ENCODE measurements around the gene TBC1D10B. TPM values are rescaled to one million over a fixed set of nuclear protein-coding genes. Genes with fewer than 3 reads are reported as not detected.

The TBC1D10B gene
- total RNA-seq, 1 donor, result 38.0 TPM

DNA sequence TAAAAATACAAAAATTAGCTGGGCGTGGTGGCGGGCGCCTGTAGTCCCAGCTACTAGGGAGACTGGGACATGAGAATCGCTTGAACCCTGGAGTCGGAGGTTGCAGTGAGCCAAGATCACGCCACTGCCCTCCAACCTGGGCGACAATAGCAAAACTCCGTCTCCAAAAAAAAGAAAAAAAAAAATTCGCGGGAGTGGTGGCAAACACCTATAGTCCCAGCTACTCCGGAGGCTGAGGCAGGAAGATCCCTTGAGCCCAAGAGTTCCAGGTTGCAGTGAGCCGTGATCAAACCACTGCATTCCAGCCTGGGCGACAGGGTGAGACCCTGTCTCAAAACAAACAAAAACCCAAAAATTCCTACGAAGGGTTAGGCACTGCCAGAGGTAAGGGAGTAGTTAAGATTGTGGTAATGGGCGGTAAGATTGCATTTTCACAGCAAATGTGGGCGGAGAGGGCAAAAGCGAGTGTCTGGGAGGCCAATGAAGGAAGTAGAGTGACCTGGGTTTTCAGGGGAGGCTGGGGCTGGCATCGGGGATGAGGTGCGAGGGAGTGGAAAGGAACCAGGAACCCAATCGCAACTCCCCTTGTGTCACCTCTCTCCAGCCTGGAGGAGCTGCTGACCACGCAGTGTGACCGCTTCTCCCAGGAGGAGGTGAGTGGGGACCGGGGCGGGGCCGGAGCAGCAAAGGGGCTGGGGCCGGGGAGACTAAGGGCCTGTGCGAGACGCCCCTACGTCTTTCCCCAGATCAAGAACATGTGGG is 6.9 kb upstream of the TBC1D10B start:
- peak overlapping the region; percentile 44 for H3K4me3 ChIP-seq (ENCODE audit: low read depth, low read length)
- no peak for DNase-seq (ENCODE audit: low read depth)
- TF ChIP-seq, protein P1, sequence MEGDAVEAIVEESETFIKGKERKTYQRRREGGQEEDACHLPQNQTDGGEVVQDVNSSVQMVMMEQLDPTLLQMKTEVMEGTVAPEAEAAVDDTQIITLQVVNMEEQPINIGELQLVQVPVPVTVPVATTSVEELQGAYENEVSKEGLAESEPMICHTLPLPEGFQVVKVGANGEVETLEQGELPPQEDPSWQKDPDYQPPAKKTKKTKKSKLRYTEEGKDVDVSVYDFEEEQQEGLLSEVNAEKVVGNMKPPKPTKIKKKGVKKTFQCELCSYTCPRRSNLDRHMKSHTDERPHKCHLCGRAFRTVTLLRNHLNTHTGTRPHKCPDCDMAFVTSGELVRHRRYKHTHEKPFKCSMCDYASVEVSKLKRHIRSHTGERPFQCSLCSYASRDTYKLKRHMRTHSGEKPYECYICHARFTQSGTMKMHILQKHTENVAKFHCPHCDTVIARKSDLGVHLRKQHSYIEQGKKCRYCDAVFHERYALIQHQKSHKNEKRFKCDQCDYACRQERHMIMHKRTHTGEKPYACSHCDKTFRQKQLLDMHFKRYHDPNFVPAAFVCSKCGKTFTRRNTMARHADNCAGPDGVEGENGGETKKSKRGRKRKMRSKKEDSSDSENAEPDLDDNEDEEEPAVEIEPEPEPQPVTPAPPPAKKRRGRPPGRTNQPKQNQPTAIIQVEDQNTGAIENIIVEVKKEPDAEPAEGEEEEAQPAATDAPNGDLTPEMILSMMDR (IDR thresholded peaks at IDR 0.05; ENCODE audit: insufficient read depth, low read length), result no peak

DNA sequence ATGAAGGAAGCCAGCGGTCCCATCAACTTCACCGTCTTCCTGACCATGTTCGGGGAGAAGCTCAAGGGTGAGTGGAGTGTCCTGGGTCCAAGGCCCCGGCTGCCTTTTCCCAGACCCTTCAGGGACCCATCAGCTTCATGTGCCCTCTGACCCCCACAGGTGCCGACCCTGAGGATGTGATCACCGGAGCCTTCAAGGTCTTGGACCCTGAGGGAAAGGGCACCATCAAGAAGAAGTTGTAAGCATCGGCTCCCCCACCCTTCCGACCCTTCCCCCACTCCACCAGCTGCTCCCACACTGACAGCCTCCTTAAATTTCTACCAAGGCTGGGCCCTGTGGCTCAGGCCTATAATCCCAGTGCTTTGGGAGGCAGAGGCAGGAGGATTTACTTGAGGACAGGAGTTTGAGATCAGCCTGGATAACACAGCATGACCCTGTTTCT is 6.2 kb upstream of the TBC1D10B start:
- TF ChIP-seq, protein P1 (IDR thresholded peaks at IDR 0.05; ENCODE audit: insufficient read depth, low read length), result no peak
- H3K4me3 ChIP-seq (ENCODE audit: low read depth, low read length), result no peak overlapping the region
- no peak for DNase-seq (ENCODE audit: low read depth)

DNA sequence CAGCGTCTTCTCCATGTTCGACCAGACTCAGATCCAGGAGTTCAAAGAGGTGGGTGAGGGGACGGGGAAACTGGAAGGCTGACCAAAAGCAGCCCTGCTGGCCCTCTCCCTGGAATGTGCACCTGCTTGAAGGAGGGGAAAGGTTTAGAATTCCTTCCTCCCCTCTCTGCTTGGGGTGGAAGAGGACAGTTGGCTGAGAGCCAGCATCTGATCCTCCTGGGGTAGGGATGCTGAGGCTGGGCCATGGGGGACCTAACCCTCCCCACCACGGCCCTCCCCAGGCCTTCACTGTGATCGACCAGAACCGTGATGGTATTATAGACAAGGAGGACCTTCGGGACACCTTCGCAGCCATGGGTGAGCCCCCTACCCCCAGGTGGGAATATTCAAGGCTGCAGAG is 5.6 kb upstream of the TBC1D10B start:
- TF ChIP-seq, protein P1 (IDR thresholded peaks at IDR 0.05; ENCODE audit: insufficient read depth, low read length), result no peak
- no peak overlapping the region for H3K4me3 ChIP-seq (ENCODE audit: low read depth, low read length)
- no peak for DNase-seq (ENCODE audit: low read depth)

DNA sequence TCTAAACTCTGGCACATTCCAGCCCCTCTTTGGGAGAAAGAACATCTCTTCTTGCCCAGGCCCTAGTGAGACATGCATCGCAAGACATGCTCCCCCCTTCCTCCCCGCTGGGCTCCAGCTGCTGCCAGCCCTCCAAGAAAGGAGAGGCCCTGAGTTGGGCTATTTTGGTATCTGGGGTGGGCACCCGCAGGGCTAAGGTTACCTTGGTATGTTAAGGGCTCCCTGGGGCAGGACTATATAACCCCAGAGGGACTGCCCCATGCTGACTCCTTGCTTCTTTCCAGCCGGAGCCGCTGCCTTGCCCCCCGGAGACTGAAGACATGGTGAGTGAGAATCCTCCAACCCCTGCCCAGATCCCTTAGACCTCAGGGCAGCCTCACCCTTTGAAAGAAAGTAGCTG is 4.2 kb upstream of the TBC1D10B start, which contains the start of gene MYL11:
Gene MYL11, plus strand, starts transcription at position 265 of the 400 bp plus-strand sequence. Its CDS starts 56 bp downstream, at position 321.
- no peak for DNase-seq (ENCODE audit: low read depth)
- TF ChIP-seq, protein P1 (IDR thresholded peaks at IDR 0.05; ENCODE audit: insufficient read depth, low read length), result no peak
- no peak within 1 kb of the TSS for H3K4me3 ChIP-seq (ENCODE audit: low read depth, low read length)

DNA sequence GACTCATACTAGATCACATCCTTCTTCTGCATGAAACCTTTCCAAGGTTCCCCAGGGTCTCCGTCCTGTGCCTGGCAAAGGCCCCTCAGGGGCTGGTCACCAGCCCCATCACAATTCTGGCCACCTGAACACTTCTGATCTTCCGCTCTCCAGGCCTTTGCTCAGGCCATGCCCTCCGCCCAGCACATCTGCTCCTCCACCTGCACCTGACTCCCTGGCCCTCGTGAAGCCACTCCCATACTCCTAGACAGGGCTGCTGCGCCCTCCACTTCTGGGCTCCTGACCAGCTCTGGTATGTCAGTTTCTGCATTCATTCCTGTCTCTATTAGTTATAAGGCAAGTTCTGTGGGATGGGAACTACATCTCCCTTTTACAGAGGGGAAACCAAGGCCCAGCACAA is 2.4 kb upstream of the TBC1D10B start:
- no peak for DNase-seq (ENCODE audit: low read depth)
- H3K4me3 ChIP-seq (ENCODE audit: low read depth, low read length), result no peak overlapping the region
- TF ChIP-seq, protein P1 (IDR thresholded peaks at IDR 0.05; ENCODE audit: insufficient read depth, low read length), result no peak

DNA sequence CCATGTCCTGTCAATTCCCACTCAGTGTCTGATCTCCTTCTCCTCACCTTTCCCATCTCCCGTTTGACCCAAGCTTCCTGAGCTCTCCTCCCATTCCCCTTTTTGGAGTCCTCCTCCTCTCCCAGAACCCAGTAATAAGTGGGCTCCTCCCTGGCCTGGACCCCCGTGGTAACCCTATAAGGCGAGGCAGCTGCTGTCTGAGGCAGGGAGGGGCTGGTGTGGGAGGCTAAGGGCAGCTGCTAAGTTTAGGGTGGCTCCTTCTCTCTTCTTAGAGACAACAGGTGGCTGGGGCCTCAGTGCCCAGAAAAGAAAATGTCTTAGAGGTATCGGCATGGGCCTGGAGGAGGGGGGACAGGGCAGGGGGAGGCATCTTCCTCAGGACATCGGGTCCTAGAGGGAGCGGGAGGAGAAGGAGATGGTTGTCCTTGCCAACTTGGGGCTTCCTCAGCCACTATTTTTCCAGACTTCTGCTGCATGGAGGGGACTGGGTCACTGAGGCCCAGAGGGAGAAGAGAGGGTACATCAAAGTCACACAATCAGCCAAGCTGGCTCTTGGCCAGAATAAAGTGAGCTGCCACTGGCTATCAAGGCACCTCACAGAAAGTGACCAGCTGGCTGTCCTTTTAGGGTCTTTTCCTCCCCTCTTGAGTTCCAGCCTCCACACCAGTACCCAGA is 1.9 kb upstream of the TBC1D10B start:
- TF ChIP-seq, protein P1 (IDR thresholded peaks at IDR 0.05; ENCODE audit: insufficient read depth, low read length), result no peak
- DNase-seq (ENCODE audit: low read depth), result no peak
- H3K4me3 ChIP-seq (ENCODE audit: low read depth, low read length), result no peak overlapping the region

Measured in fibroblast of the aortic adventitia (primary cell).